A549 (cell line): Measurements from ENCODE around the gene VIT. TPM values are rescaled to one million over a fixed set of nuclear protein-coding genes. Genes with fewer than 3 reads are reported as not detected.

Experiments used
- ATAC-seq, 2 experiments: fragments of 200-7000 bp in 1 of 2; fragments of >200 bp in 1 of 2; cut with Nextera tagmentation in 1 of 2; cut with Tn5 transposase in 1 of 2; 3 replicates each; pipeline versions ENCODE4 v1.8.0 to v1.9.1; 2018 to 2020; ENCODE audit warnings: mild to moderate bottlenecking in 1 of 2, moderate library complexity in 1 of 2
- CTCF ChIA-PET: fragments of 300-600 bp; sonication (Branson Sonifier 250); formaldehyde crosslinking; extraction: SDS; loops from one replicate; lab custom pipeline; 2021; ENCODE audit warnings: antibody characterized with exemption, inconsistent platforms; lab: Yijun Ruan, JAX
- POLR2A ChIA-PET: fragments of 350-600 bp; formaldehyde crosslinking; extraction: SDS; loops from one replicate; lab custom pipeline; 2021; ENCODE audit warnings: antibody characterized with exemption, inconsistent platforms; lab: Yijun Ruan, JAX
- DNase-seq, 2 experiments: peaks; one replicate each; pipeline versions ENCODE4 v3.0.0 to v3.0.0-alpha.2; 2011 to 2016; ENCODE audit warnings: low read depth in 1 of 2, low spot score in 1 of 2
- FAIRE-seq: peaks from 2 replicates; lab custom pipeline; 2011; peaks lifted over from hg19 to GRCh38; lab: Jason Lieb, UNC
- H3K27ac ChIP-seq, 2 experiments: fragments of >200 bp; sonication (Bioruptor Twin); formaldehyde crosslinking; 3 replicates each; pipeline ENCODE4 v1.5.1; 2016 to 2017
- H3K4me1 ChIP-seq: fragments of >200 bp; sonication (Bioruptor Twin); formaldehyde crosslinking; 3 replicates; pipeline ENCODE4 v1.6.1; 2016
- H3K4me2 ChIP-seq: fragments of >200 bp; sonication (Bioruptor Twin); formaldehyde crosslinking; 3 replicates; pipeline ENCODE4 v1.6.1; 2016
- H3K4me3 ChIP-seq: fragments of >200 bp; sonication (Bioruptor Twin); formaldehyde crosslinking; 3 replicates; pipeline ENCODE4 v1.5.1; 2016
- H3K9me3 ChIP-seq: fragments of >200 bp; sonication (Bioruptor Twin); formaldehyde crosslinking; 3 replicates; pipeline ENCODE4 v1.6.1; 2016
- ATOH8 ChIP-seq: fragments of 250-450 bp; sonication (Bioruptor Pico); IDR thresholded peaks from 2 replicates; pipeline ENCODE4 v1.5.0; 2020; ENCODE audit warnings: low read depth, mild to moderate bottlenecking, moderate library complexity
- CBX2 ChIP-seq: fragments of 200-600 bp; sonication (generic); IDR thresholded peaks from 2 replicates; pipeline ENCODE4 v1.6.1; 2016; ENCODE audit warnings: low read depth, mild to moderate bottlenecking, borderline replicate concordance
- E2F6 ChIP-seq: IDR thresholded peaks from 2 replicates; pipeline ENCODE4 v1.6.1; 2012; ENCODE audit warnings: low read depth, borderline replicate concordance
- EHF ChIP-seq: fragments of 250-450 bp; sonication (Bioruptor Pico); IDR thresholded peaks from 2 replicates; pipeline ENCODE4 v1.5.0; 2020; ENCODE audit warnings: mild to moderate bottlenecking
- FOSB ChIP-seq: fragments of 250-450 bp; sonication (Bioruptor Pico); IDR thresholded peaks from 2 replicates; pipeline ENCODE4 v1.5.0; 2020; ENCODE audit warnings: mild to moderate bottlenecking, moderate library complexity
- FOXS1 ChIP-seq: fragments of 250-450 bp; sonication (Bioruptor Pico); IDR thresholded peaks from 2 replicates; pipeline ENCODE4 v1.5.0; 2020; ENCODE audit warnings: mild to moderate bottlenecking, moderate library complexity
- GATA3 ChIP-seq: IDR thresholded peaks from 2 replicates; pipeline ENCODE4 v1.6.1; 2012; ENCODE audit warnings: borderline replicate concordance
- HEYL ChIP-seq: fragments of 250-450 bp; sonication (Bioruptor Pico); IDR thresholded peaks from 2 replicates; pipeline ENCODE4 v1.8.0; 2021; ENCODE audit warnings: mild to moderate bottlenecking, moderate library complexity
- HMGXB4 ChIP-seq: fragments of 250-450 bp; sonication (Bioruptor Pico); IDR thresholded peaks from 2 replicates; pipeline ENCODE4 v1.5.0; 2021; ENCODE audit warnings: mild to moderate bottlenecking, moderate library complexity, borderline replicate concordance
- HOXB5 ChIP-seq: fragments of 250-450 bp; sonication (Bioruptor Pico); IDR thresholded peaks from 2 replicates; pipeline ENCODE4 v1.5.0; 2020; ENCODE audit warnings: mild to moderate bottlenecking, moderate library complexity
- KDM5A ChIP-seq: fragments of 200-600 bp; sonication (generic); IDR thresholded peaks from 2 replicates; pipeline ENCODE4 v1.6.1; 2016; ENCODE audit warnings: antibody characterized with exemption, mild to moderate bottlenecking
- MAFK ChIP-seq: fragments of 450-650 bp; IDR thresholded peaks from 2 replicates; pipeline ENCODE4 v1.6.1; 2014; ENCODE audit not compliant: partially characterized antibody
- MAZ ChIP-seq: fragments of 150-350 bp; IDR thresholded peaks from 2 replicates; pipeline ENCODE4 v1.6.1; 2014; ENCODE audit warnings: antibody characterized with exemption, low read depth, low read length, borderline replicate concordance
- MYC ChIP-seq: IDR thresholded peaks from 2 replicates; pipeline ENCODE4 v1.6.1; 2012; ENCODE audit warnings: mild to moderate bottlenecking, inconsistent platforms, low read length, improper control_type of control experiment, borderline replicate concordance
- NR3C1 ChIP-seq: fragments of >200 bp; sonication (Bioruptor Twin); formaldehyde crosslinking; IDR thresholded peaks from 3 replicates; pipeline ENCODE4 v1.6.1; 2017
- PBX3 ChIP-seq: IDR thresholded peaks from 2 replicates; pipeline ENCODE4 v1.6.1; 2012
- POLR2A ChIP-seq: IDR thresholded peaks from 2 replicates; pipeline ENCODE4 v1.6.1; 2012; ENCODE audit warnings: mild to moderate bottlenecking, low read length
- POLR2AphosphoS2 ChIP-seq: conservative IDR thresholded peaks from 2 replicates; pipeline ENCODE4 v1.6.1; 2012; ENCODE audit warnings: low read length, improper control_type of control experiment, inconsistent platforms
- SMC3 ChIP-seq: fragments of >200 bp; sonication (Bioruptor Twin); formaldehyde crosslinking; IDR thresholded peaks from 3 replicates; pipeline ENCODE4 v1.6.1; 2018; ENCODE audit warnings: inconsistent platforms
- TP53 ChIP-seq: fragments of 250-450 bp; sonication (Bioruptor Pico); IDR thresholded peaks from 2 replicates; pipeline ENCODE4 v1.5.0; 2021; ENCODE audit warnings: mild to moderate bottlenecking, moderate library complexity
- WGBS: methylation state at CpG from one replicate; pipeline ENCODE4 v1.1.6; 2017; ENCODE audit errors: missing lambda C conversion rate; 5-methylcytosine and 5-hydroxymethylcytosine counted together
- polyA plus RNA-seq, 4 experiments: library from polyadenylated mRNA; depleted of rRNA in 3 of 4; stranded (reverse); fragments of >200 nt; fragmentation: RNase III in 1 of 4; extraction: RNeasy Plus Mini Kit Qiagen cat#74134 plus additional on column Dnase treatment in 1 of 4; gene quantifications; 2 replicates in 3 of 4; 3 replicates in 1 of 4; pipeline ENCODE4 v1.2.3, GENCODE V29; 2011 to 2017

The VIT gene
- polyA plus RNA-seq, 2 of the 4 experiments (the other 2 are of a cell fraction) = not detected

- no peak for TF ChIP-seq HMGXB4 (CRISPR knock-in tag)
Observed at GRCh38 chr2:36655453-36655852, 41.1 kb upstream of the VIT start (continued).

- POLR2A ChIA-PET = no interaction called here
- CTCF ChIA-PET = interaction anchor here (0.8 to 2.5 kb wide), 4 partner anchors 7 to 305 kb away, joined by 3 to 16 read pairs (median 8); no protein-coding TSS in a partner anchor
- no peak for TF ChIP-seq NR3C1
- TF ChIP-seq FOSB = no peak
- no peak for TF ChIP-seq KDM5A
- TF ChIP-seq CBX2 = no peak
- TF ChIP-seq MAZ = no peak
- TF ChIP-seq POLR2AphosphoS2 = no peak
- TF ChIP-seq ATOH8 (CRISPR knock-in tag) = no peak
- no peak for TF ChIP-seq MAFK
- TF ChIP-seq FOXS1 (CRISPR knock-in tag) = no peak
- no peak for TF ChIP-seq POLR2A
- no peak for TF ChIP-seq PBX3
- FAIRE-seq (no peak), DNase-seq (no peak), ATAC-seq (peak in 1 of 2 experiments; percentile 18; a peak in 1 of 6 replicates)
- no peak overlapping the region for H3K4me2 ChIP-seq
- H3K4me3 ChIP-seq = no peak overlapping the region
- H3K27ac ChIP-seq = no peak overlapping the region
- WGBS = 90% methylated on average over 1 of the region's 1 CpG
- no peaks in the 10 kb centered on the region for H3K9me3 ChIP-seq
- peaks cover 15% of the 10 kb centered on the region for H3K4me1 ChIP-seq
Observed at GRCh38 chr2:36657703-36658102, 38.8 kb upstream of the VIT start.

- DNase-seq = no peak
- ATAC-seq = no peak
- Histone ChIP-seq H3K4me1 (peaks cover 21% of the 10 kb centered on the region), H3K27ac (no peak overlapping the region), H3K9me3 (no peaks in the 10 kb centered on the region), H3K4me3 (no peak overlapping the region), H3K4me2 (no peak overlapping the region)
- 70% methylated on average over 1 of the region's 1 CpG for WGBS
- FAIRE-seq = peak; percentile 36
- TF ChIP-seq ATOH8 (CRISPR knock-in tag) = no peak
- TF ChIP-seq HEYL (CRISPR knock-in tag) = no peak
- no peak for TF ChIP-seq GATA3
- POLR2A ChIA-PET = no interaction called here
- CTCF ChIA-PET = interaction anchor here (0.8 to 1.7 kb wide), 4 partner anchors 13 to 306 kb away, joined by 3 to 5 read pairs (median 4); no protein-coding TSS in a partner anchor
Observed at GRCh38 chr2:36658277-36658748, 38.2 kb upstream of the VIT start.

- no peak for TF ChIP-seq SMC3
- no peak for TF ChIP-seq TP53 (CRISPR knock-in tag)
- TF ChIP-seq EHF (CRISPR knock-in tag) = no peak
- no peak for TF ChIP-seq HOXB5 (CRISPR knock-in tag)
- no peak for TF ChIP-seq E2F6
- no peak for TF ChIP-seq MYC
- ChIA-PET POLR2A (no interaction called here), CTCF (interaction anchor here (1.5 to 1.8 kb wide), 3 partner anchors 12 to 307 kb away, joined by 4 to 5 read pairs (median 4); no protein-coding TSS in a partner anchor)
- no peaks in the 10 kb centered on the region for H3K9me3 ChIP-seq
- no peak for ATAC-seq
- peaks cover 27% of the 10 kb centered on the region for H3K4me1 ChIP-seq
- no peak overlapping the region for H3K27ac ChIP-seq
- no peak overlapping the region for H3K4me3 ChIP-seq
- WGBS = 96% methylated on average over 2 of the region's 2 CpGs
- FAIRE-seq = no peak
- DNase-seq = no peak
- H3K4me2 ChIP-seq = no peak overlapping the region
Observed at GRCh38 chr2:36659218-36659617, 37.3 kb upstream of the VIT start.
